SU-DHL-6 (cell line): ENCODE results near the gene OR7A17.

Source experiments
- CTCF ChIP-seq: fragments of 200-600 bp; sonication (generic); IDR thresholded peaks from one replicate; pipeline ENCODE4 v1.5.1; 2017; ENCODE audit warnings: antibody characterized with exemption, mild to moderate bottlenecking, low read length, moderate library complexity; ENCODE audit not compliant: insufficient read depth, poor library complexity, severe bottlenecking
- EZH2phosphoT487 ChIP-seq: fragments of 200-600 bp; sonication (generic), shearing (Covaris generic); conservative IDR thresholded peaks from 2 replicates; pipeline ENCODE4 v1.6.1; 2018; ENCODE audit warnings: mild to moderate bottlenecking, antibody characterized with exemption, low read length, moderate library complexity, mixed read lengths

DNA sequence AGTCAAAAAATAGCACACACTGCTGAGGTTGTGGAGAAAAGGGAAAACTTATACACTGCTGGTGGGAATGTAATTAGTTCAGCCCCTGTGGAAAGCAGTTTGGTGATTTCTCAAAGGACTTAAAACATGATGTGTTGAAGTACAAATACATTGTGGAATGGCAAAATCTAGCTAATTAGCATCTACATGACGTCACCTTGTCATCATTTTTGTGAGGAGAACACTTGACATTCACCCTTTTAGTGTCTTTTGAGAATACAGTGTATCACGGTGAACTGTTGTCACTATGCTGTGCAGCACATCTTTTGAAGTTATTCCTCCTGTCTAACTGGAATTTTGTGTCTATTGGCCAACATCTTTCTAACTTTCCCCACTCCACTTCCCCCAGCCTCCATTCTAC, 42.8 kb downstream of the OR7A17 start:
- TF ChIP-seq CTCF (no peak), EZH2phosphoT487 (no peak)
